D721Med (cell line): ENCODE results near the gene BAHD1.

Source experiments
- DNase-seq: peaks from one replicate; pipeline ENCODE4 v3.0.0; 2011; ENCODE audit warnings: low spot score; ENCODE audit not compliant: insufficient read length
- FAIRE-seq: peaks from 2 replicates; lab custom pipeline; 2011; peaks lifted over from hg19 to GRCh38; lab: Jason Lieb, UNC
- TF ChIP-seq, protein P1 (sequence below): IDR thresholded peaks from 2 replicates; pipeline ENCODE4 v1.5.1; 2012; ENCODE audit warnings: mild to moderate bottlenecking, control low read depth; ENCODE audit not compliant: insufficient read depth; ENCODE audit errors: missing control alignments

Gene BAHD1

DNA sequence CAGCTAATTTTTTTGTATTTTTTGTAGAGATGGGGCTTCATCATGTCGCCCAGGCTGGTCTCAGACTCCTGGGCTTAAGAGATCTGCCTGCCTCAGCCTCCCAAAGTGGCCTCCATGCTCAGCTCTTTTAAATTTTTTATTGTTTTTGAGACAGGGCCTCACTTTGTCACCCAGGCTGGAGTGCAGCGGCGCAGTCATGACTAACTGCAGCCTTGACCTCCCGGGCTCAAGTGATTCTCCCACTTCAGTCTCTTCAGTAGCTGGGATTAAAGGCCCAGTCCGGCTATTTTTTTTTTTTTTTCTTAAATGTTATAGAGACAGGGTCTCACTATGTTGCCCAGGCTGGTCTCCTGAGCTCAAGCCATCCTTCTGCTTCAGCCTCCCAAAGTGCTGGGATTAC lies 15.1 kb upstream of the BAHD1 start:
- TF ChIP-seq, protein P1, sequence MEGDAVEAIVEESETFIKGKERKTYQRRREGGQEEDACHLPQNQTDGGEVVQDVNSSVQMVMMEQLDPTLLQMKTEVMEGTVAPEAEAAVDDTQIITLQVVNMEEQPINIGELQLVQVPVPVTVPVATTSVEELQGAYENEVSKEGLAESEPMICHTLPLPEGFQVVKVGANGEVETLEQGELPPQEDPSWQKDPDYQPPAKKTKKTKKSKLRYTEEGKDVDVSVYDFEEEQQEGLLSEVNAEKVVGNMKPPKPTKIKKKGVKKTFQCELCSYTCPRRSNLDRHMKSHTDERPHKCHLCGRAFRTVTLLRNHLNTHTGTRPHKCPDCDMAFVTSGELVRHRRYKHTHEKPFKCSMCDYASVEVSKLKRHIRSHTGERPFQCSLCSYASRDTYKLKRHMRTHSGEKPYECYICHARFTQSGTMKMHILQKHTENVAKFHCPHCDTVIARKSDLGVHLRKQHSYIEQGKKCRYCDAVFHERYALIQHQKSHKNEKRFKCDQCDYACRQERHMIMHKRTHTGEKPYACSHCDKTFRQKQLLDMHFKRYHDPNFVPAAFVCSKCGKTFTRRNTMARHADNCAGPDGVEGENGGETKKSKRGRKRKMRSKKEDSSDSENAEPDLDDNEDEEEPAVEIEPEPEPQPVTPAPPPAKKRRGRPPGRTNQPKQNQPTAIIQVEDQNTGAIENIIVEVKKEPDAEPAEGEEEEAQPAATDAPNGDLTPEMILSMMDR: no peak
- DNase-seq (no peak), FAIRE-seq (no peak)

DNA sequence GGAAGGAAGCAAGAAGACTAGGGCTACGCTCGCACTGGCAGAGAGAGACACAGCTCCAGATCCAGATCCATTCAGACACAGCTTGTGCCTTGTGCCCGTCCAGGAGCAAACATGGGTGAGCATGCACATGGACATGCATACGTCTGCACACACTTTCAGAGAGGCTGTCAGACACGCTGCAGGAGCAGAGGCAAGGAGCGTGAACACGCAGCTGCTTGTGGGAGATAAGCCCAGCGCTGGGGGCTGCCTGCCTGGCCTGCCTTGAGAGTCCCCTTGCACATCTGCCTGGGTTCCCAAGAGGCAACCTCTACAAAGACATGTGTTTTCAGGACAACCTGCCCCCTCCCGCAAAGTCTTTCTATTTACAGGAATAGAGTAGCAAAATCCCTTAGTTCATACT lies 13.6 kb upstream of the BAHD1 start:
- no peak for FAIRE-seq
- TF ChIP-seq, protein P1: no peak

GRCh38 chr15:40428185-40428584 lies 12.6 kb upstream of the BAHD1 start:
- TF ChIP-seq, protein P1: no peak
- DNase-seq (no peak), FAIRE-seq (no peak)

More for the DNA sequence above, 13.6 kb upstream of the BAHD1 start:
- DNase-seq: no peak

- no peak for DNase-seq
- FAIRE-seq: no peak
- TF ChIP-seq, protein P1: no peak
These were observed 11.6 kb upstream of the BAHD1 start for GRCh38 chr15:40429068-40429710.

- FAIRE-seq: no peak
- TF ChIP-seq, protein P1: no peak
- no peak for DNase-seq
These were observed 10.4 kb upstream of the BAHD1 start for GRCh38 chr15:40430271-40430805.

DNA sequence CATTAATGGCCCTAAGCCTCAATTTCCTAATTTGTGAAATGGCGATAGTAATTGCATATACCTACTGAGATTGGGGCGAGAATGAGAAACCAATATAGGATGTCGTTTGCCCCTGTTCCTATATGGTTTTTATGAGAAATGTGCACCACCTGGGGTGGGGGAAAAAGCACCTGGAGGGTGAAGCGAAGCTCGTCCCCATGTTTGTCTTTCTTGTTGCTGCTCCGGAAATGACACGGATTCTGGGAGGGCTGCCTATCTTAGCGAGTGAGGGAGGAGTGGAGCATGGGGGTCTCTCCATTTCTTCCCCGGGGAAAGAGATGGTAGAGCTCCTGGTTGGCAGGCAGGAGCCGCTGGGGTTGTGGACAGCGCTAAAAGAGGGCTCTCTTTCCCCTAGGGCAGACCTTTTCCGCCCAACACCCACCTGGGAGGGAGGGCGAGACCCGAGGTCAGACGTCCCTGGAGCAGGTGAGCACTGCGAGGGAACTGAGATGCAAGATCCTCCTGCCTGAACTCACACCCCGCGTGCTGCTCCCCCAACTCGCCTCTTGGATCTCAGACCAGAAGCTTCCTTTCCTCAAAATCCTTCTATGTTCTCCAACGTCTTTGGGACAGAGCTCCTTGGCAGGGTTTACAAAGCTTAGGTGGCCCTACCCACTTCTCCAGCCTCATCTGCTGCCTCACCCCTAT lies 5.6 kb upstream of the BAHD1 start:
- TF ChIP-seq, protein P1: no peak

DNA sequence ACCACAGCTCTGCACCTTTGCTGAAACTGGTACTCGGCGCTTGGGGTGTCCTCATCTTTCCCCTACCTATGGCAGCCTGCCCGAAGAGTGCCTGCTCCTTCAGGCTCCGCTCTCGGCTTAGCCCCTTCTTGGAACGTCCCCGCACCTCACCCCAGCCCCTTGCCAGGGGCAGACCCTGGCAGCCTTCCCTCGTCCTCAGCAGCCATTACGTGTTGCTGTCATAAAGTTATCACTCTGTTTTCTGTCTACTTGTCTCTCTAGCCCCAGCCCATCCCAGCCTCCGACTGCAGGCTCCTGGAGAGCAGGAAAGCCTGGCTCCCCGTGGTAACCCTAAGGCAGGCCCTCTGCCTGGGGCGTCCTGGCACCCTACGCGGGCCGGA lies 5.1 kb upstream of the BAHD1 start:
- DNase-seq: no peak
- TF ChIP-seq, protein P1: no peak
- FAIRE-seq: no peak

More for the DNA sequence above, 5.6 kb upstream of the BAHD1 start:
- FAIRE-seq (no peak), DNase-seq (no peak)
